Measurements from ENCODE around the gene HSF5.

HSF5 gene

DNA sequence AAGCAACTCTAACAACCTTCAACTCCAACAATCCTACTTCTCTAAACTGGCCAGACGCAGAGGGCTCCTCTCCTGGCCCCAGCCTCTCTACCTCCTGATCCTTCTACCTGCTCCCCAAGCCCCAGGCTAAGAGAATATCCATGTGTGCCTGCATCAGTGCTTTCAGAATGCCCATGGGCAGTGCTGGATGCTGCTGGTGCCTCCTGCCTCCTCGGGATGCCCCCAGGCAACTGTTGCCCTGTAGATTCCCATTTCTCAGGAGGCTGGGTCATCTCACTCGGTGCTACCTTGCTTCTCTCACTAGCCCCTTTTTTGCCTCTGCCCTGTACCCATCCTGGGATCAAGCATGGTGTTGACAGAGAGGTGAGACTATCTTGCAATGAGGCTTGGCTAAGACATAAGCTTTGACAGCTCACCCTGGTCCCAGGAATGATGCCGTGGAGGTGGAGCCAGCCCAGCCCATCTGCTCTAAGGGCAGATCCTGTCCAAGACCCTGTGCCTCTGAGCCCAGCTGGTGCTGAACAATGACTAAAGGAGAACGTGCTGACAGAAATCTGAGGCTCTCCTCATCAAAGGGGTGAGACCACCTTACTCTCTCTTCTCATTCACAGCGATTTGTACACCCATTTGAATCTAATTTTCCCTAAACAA, 116.8 kb downstream of the HSF5 start:
- no peak for DNase-seq (ENCODE audit: low read depth in 3 of 3, low spot score in 1 of 3)

DNA sequence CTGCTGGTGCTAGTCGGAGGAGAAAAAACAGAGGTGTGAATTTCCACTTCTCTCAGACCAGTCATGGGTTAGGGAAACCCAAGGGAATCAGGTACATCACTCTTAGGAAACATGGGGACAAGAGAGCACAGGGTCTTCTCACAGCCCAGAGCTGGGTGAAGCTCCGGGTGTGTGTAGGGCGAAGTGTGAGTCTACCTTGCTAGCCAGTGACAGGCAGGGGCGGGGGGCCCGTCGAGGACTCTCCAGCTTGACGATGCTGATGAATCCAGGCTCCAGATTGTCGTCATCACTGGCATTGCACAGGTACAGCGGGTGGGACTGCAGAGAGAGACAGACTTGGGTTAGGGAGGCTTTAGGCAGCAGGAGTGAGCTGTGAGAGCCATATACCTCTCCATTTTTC, 117.5 kb downstream of the HSF5 start:
- DNase-seq (ENCODE audit: low read depth in 3 of 3, low spot score in 1 of 3), result no peak

DNA sequence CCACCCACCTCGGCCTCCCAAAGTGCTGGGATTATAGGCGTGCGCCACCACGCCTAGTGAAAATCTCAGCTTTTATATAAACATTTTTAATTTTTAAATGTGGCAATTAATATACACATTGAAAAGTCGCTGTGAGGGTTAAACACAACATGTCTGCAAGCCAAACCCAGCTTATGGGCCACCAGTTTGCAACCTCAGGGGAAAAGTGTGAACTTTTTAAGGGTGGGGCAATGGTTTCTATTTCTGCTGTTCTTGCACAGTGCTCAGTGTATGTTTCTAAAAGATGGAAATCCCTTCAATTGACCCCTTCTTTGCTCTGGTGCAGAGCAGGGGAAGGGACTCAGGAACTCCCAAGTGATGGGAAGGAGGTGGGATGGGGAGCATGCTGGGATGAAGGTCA, 117.9 kb downstream of the HSF5 start:
- DNase-seq (ENCODE audit: low read depth in 3 of 3, low spot score in 1 of 3), result no peak

All from stimulated activated CD4-positive, alpha-beta T cell treated with anti-CD3 and anti-CD28 coated beads, TNF-alpha, amount 100 ng/mL, for 1 hour (primary cell).